GM19099 (cell line): ENCODE results near the gene KAZALD1.
A peak's percentile ranks its signal among the peaks of the same experiment; 100 is the strongest.

Experiments
- POLR2A ChIP-seq: IDR thresholded peaks from 3 replicates; pipeline ENCODE4 v1.6.1; 2011; ENCODE audit warnings: low read depth; ENCODE audit not compliant: insufficient read length; ENCODE audit errors: extremely low read depth

KAZALD1 gene

GRCh38 chr10:101038484-101038883 lies 23.3 kb upstream of the KAZALD1 start:
- TF ChIP-seq POLR2A, result no peak

- no peak for TF ChIP-seq POLR2A
Measured at GRCh38 chr10:101040061-101040460, 21.7 kb upstream of the KAZALD1 start.

DNA sequence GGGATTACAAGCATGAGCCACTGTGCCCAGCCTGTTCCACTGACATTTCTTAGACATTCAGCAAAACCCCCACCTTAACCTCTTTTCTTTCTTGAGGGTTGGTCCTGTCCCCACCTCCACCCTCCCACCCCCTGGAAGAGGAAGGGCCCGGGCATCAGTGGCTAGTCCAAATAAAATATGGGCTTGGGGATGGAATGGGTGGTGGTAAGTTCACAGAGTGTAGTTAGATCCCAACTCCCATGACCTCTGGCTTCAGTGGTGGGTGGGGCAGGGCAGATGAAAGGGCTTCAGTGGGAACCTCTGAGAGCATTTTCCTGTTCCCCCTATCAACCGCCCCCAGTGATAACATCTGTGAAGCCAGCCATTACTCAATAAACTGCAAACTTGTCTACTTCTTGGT lies 20.9 kb upstream of the KAZALD1 start:
- TF ChIP-seq POLR2A, result no peak

DNA sequence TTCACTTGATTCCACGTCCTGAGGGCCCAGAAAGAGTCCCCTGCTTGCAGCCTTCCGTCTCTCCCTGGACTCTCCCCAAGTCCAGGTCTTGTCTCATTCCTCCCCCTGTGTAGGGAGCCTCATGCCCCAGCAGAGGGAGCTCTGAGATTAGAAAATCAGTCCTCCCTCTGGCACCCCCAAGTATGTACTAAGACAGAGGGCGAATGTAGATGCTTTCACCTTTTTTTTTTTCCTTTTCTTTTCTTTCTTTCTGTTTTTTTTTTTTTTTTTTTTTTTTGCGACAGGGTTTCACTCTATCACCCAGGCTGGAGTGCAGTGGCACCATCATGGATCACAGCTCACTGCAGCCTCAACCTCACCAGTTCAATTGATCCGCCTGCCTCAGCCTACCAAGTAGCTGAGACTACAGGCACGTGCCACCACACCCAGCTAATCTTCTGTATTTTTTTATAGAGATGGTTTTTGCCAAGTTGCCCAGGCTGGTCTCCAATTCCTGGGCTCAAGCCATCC lies 20.5 kb upstream of the KAZALD1 start:
- no peak for TF ChIP-seq POLR2A

DNA sequence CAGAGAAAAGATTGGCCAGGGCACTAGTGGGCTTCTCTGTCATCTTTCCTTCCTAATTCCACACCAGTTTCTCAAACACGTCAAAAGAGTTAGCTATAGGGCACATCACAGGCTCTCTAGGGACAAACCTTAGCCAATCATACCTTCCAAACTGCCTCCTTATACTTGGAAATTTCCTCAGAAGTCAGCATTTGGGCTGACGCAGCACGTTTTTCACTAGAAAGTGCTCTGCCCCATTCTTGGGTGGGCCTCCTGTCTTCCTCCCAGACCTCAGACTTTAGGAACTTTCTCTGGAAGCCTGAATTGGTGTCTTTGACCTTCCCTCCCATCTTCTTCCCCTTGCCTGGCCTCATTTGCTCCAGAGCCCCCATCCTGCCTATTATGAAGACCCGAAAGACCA lies 19.7 kb upstream of the KAZALD1 start:
- no peak for TF ChIP-seq POLR2A

DNA sequence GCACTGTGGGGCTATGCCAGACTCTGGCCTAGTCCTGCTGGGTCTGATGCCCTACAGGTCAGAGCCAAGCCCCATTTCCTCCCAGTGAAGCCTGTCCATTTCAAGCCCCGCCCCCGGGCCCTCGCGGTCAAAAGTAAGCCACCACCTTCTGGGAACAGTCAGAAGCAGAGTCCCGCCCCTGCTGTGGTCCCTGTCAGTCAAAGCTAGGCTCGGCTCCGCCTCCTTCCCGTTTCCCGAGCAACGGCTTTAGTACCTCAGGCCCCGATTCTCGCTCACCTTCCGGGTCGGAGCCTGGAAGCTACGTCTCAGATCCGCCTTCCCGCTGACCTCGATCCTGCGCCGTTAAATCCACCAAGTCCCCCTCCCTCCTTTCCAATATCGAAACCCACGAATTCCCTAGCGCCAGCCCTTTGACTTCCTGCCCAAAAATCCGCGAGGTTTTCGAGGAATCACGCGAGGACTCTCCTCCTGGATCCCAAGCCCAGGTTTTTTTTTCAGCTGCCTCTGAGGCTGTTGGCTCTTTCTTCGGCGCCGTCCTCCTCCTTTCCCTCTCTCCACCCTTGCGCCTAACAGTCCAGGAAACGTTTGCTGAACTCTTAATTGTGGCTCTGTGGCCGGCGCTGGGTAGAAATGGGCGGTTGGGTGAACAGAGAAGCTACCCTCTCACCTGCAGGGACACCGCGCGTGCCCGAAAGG lies 19.0 kb upstream of the KAZALD1 start:
- peak; percentile 69 for TF ChIP-seq POLR2A

- TF ChIP-seq POLR2A, result no peak
Measured at GRCh38 chr10:101043363-101043707, 18.5 kb upstream of the KAZALD1 start.

GRCh38 chr10:101044117-101044516 lies 17.7 kb upstream of the KAZALD1 start:
- TF ChIP-seq POLR2A, result no peak

- TF ChIP-seq POLR2A, result no peak
Measured at GRCh38 chr10:101046332-101047238, 15.2 kb upstream of the KAZALD1 start.

GRCh38 chr10:101047268-101047667 lies 14.5 kb upstream of the KAZALD1 start:
- TF ChIP-seq POLR2A, result no peak

- no peak for TF ChIP-seq POLR2A
Measured at GRCh38 chr10:101047961-101048892, 13.6 kb upstream of the KAZALD1 start.

DNA sequence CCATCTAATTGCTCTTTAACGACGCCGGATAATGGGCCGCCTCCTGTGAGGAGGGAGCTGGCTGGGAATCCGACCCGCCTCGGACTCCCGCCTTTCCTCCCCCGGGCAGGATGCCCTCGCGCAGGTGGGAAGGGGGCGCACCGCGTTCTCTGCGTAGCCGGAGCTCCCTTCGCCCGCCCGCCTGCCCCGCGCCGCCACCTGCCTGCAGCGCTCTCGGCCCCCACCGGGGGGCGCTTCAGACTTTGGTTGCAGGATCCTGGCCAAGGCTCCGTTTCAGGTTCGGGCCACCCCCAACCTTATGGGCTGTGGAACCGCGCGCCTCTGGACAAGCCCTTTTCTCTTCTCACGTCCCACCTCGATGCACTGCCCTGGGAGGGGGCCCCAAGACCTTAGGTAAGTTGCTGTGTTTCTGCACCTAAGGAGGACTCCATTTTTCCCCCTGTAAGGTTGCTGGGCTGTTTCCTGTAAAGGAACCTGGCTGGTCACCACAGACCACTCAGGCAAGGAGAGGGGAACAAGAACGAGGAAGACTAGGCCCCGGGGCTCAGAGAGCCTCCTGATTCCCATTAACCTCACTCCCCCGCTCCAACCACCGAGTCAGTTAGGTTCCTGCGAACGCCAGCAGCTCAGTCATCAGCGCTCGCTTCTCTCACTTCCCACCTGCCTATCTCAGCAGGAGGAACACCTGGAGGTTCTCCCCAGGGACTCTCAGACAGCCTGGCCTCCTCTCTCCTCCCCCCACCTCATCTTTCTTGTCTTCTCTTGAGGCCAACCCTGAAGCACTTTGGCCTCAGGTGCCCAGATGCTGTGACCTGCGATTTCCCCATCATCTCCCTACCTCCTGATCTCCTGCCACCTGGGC lies 11.3 kb upstream of the KAZALD1 start:
- no peak for TF ChIP-seq POLR2A

- no peak for TF ChIP-seq POLR2A
Measured at GRCh38 chr10:101052285-101052684, 9.5 kb upstream of the KAZALD1 start.

GRCh38 chr10:101053516-101053915 lies 8.3 kb upstream of the KAZALD1 start:
- no peak for TF ChIP-seq POLR2A

DNA sequence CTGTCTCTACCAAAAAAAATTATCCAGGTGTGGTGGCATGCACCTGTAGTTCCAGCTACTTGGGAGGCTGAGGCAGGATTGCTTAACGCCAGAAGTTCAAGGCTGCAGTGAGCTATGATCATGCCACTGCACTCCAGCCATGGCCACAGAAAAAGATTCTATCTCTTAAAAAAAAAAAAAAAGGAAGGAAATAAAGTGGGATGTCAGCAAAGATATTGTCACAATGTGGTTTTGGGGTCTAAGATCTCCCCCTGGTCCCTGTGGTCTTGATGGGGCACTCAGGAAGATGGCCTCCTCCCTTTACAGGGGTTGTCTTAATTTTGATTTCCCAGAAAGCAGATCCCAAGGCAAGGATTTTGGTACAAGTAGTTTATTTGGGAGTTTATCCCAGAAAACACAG lies 7.4 kb upstream of the KAZALD1 start:
- TF ChIP-seq POLR2A, result no peak

DNA sequence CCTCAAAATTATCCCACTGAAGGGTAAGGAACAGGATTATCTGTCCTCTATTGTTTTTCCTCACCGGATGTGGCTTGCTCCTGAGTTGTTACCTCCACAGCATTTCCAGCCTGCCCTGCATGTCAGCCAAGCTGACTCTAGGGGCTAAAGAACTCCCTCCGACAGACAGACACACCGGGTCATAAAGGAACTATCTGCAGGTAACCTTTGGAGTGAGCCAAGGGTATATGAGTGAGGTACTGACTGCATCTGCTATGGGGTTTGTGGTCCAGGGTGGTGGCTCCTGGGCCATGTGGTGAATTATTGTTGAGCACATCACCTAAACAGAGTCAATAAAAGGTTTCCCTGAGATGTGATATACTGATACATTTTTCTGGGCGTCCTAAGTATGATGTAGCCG lies 6.9 kb upstream of the KAZALD1 start:
- no peak for TF ChIP-seq POLR2A
